G401 (cell line): ENCODE data around the gene DBF4. TPM values are rescaled to one million over a fixed set of nuclear protein-coding genes. Genes with fewer than 3 reads are reported as not detected.
"Not testable (repeated sequence)": the region's sequence is repeated elsewhere in the genome, so short reads cannot be mapped to it uniquely, and the experiment has no call there.

Experiments
- DNase-seq: peaks from one replicate; pipeline ENCODE4 v3.0.0-alpha.2; 2015; ENCODE audit warnings: low spot score
- in situ Hi-C: cut with HindIII; loops from 2 replicates; pipeline ENCODE4 v1.10.0; 2016; ENCODE audit warnings: low sequenced_read_pairs, mixed read lengths
- total RNA-seq: library from RNA; depleted of rRNA; stranded (reverse); fragments of >200 nt; shearing (Covaris generic); gene quantifications from 2 replicates; pipeline ENCODE4 v1.2.3, GENCODE V29; 2014; rRNA removed

Gene DBF4
- total RNA-seq, 1 experiment from 2014 or later = 77.7 TPM

DNA sequence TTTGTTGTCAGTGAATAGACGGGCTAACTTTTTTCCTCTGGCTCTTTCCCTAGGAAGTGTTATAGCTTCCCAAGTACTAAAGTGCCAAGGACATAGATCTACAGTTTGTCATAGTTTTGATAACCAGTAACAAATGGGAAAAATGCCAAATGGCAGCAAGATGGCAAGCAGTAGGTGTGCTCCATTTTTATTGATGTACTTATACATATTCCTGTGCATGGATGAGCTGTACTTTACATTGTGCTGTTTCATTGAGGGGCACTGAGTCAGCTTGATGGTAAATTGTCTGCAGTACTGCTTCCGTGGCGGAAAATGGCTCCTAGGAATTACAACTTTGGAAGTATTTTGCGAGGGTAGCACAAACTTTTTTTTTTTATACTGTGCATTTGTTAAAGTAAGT lies 64.8 kb downstream of the DBF4 start:
- DNase-seq = no peak
- in situ Hi-C loops = no loop called here

DNA sequence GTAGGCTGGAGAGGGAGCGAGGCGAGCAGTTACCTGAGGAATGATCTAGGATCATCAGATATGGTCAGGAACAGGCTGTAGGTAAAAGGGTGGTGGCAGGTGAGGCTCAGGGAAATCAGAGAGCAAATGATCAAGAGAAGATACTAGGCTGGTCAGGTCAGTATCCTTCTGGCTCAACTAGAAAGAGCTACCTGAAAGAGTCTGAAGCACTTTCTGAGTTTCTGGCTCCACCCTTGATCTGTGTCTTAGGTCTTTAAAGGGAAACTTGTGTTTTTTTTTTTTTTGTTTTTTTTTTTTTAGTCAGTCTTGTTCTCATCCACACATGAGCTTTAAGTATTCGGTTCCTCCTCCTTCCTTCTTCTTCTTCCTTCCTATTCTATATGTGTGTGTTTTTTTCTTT lies 68.3 kb downstream of the DBF4 start:
- in situ Hi-C loops = no loop called here
- no peak for DNase-seq

DNA sequence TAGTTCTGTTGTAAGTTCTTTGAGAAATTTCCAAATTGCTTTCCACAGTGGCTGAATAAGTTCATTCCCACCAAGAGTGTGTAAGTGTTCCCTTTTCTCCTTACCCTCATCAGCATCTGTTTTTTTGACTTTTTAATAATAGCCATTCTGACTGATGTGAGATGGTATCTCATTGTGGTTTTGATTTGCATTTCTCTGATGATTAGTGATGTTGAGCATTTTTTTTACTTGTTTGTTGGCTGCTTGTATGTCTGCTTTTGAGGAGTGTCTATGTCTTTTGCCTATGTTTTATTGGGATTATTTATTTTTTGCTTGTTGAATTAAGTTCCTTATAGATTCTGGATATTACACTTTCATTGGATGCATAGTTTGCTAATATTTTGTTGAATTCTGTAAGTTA lies 69.6 kb downstream of the DBF4 start:
- in situ Hi-C loops, DNase-seq: not testable (repeated sequence)

DNA sequence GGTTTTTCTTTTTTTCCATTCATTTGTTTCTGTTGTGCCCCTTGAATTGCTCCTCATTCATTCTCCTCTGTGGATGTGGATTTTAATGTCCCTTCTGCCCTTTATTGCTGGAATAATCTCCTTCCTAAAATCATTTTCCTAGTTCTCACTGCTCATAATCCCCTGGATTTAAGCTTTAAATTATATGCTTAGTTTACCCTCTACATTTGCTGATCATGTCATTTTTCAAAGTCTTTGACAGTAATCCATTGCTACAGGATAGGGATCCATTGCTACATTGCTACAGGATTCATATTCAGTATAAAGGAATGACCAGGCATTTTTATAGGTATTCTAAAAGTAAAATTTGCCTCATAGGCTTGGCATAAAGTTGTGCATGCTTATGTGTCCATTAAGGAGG lies 72.1 kb downstream of the DBF4 start:
- in situ Hi-C loops = no loop called here

More for the DNA sequence above, 72.1 kb downstream of the DBF4 start:
- no peak for DNase-seq

Other genes starting within 250 kb of the DBF4 start
- gene RUNDC3B, start 248.1 kb upstream of the DBF4 start, total RNA-seq = not detected in 2 replicates
- gene SLC25A40, start 133 bp upstream of the DBF4 start, total RNA-seq = 13.0 and 20.4 TPM in 2 replicates
- 3.9 and 5.5 TPM in 2 replicates for gene ADAM22, start 57.8 kb downstream of the DBF4 start, total RNA-seq